Measurements from ENCODE around the gene LRBA.
"Not testable (repeated sequence)": the region's sequence is repeated elsewhere in the genome, so short reads cannot be mapped to it uniquely, and the experiment has no call there.

LRBA gene

DNA sequence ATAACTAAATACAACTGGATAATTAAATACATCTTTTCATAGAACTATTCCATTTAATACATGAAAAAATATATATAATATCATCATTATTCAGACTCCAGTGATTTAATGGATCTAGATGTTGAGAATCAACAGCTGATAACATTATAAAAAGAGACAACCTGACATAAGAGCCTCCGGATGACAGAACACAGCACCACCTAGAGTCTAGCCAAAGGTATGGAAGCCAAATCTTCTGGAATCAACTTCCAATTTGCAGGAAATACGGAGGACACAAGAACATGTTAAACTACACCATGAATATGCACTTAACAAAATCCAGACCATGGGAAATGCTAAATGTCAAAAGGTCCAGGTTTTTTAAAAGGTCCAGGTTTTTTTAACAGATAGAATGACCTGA is 55.0 kb downstream of the LRBA start:
- H3K4me3 ChIP-seq (ENCODE audit: low read depth, low read length): no peak overlapping the region
- in situ Hi-C loops (cut with HindIII; ENCODE audit: low sequenced_read_pairs): no loop called here
- no peak for DNase-seq (ENCODE audit: low read depth)
- peak; percentile 52 for TF ChIP-seq CTCF (IDR thresholded peaks at IDR 0.05; ENCODE audit: low read depth, low read length, missing control alignments)

- in situ Hi-C loops (cut with HindIII; ENCODE audit: low sequenced_read_pairs); DNase-seq (ENCODE audit: low read depth); H3K4me3 ChIP-seq (ENCODE audit: low read depth, low read length): not testable (repeated sequence)
These were observed 57.1 kb downstream of the LRBA start for GRCh38 chr4:150957981-150958380.

DNA sequence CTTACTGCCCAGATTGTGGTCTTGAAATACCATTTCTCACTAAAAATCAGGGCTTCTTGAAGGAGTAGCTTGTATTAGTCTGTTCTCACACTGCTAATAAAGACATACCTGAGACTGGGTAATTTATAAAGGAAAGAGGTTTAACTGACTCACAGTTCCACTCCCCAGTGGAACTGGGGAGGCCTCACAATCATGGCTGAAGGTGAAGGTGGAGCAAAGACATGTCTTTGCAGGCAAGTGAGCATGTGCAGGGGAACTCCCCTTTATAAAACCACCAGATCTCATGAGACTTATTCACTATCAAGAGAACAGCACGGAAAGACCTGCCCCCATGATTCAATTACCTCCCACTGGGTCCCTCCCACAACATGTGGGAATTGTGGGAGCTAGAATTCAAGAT is 58.0 kb downstream of the LRBA start:
- in situ Hi-C loops (cut with HindIII; ENCODE audit: low sequenced_read_pairs); DNase-seq (ENCODE audit: low read depth); H3K4me3 ChIP-seq (ENCODE audit: low read depth, low read length): not testable (repeated sequence)

DNA sequence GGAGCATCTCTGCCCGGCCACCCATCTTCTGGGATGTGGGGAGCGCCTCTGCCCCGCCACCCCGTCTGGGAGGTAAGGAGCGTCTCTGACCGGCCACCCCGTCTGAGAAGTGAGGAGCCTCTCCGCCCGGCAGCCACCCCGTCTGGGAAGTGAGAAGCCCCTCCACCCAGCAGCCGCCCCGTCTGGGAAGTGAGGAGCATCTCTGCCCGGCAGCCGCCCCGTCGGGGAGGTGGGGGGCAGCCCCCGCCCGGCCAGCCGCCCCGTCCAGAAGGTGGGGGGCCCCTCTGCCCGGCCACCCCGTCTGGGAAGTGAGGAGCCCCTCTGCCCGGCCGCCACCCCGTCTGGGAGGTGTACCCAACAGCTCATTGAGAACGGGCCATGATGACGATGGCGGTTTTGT is 61.2 kb downstream of the LRBA start:
- H3K4me3 ChIP-seq (ENCODE audit: low read depth, low read length); in situ Hi-C loops (cut with HindIII; ENCODE audit: low sequenced_read_pairs); DNase-seq (ENCODE audit: low read depth): not testable (repeated sequence)

DNA sequence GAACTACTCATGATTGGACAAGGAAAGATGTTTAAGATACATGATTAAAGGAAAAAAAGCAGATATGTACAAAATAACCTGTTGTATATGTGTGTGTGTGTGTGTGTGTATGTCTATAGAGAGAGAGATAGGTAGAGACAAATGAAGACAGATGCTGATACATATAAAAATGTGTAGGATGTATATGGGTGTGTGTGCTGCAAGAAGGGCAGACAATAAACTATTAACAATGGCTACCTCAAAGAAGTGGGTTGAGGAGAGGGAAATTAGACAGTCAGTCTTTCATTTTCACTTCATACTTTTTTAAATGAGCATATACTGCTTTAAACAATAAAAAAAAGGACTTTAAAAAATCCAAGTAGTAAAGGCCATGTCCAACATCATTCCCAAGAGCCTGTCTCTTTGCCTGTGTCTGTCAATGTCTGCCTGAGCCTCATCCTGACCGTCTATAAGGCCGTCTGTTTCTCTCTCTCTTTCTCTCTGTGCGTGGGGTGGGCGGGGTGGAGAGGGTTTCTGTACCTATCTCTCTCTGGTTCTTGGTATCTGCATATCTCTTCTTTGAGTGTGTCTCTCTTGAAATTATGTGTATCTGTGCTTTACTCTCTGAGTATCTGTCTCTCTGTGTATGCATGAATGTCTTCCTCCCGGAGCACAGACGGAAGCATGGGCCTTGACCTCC is 62.8 kb downstream of the LRBA start:
- no peak for DNase-seq (ENCODE audit: low read depth)
- TF ChIP-seq CTCF (IDR thresholded peaks at IDR 0.05; ENCODE audit: low read depth, low read length, missing control alignments): no peak
- in situ Hi-C loops (cut with HindIII; ENCODE audit: low sequenced_read_pairs): no loop called here
- no peak overlapping the region for H3K4me3 ChIP-seq (ENCODE audit: low read depth, low read length)

DNA sequence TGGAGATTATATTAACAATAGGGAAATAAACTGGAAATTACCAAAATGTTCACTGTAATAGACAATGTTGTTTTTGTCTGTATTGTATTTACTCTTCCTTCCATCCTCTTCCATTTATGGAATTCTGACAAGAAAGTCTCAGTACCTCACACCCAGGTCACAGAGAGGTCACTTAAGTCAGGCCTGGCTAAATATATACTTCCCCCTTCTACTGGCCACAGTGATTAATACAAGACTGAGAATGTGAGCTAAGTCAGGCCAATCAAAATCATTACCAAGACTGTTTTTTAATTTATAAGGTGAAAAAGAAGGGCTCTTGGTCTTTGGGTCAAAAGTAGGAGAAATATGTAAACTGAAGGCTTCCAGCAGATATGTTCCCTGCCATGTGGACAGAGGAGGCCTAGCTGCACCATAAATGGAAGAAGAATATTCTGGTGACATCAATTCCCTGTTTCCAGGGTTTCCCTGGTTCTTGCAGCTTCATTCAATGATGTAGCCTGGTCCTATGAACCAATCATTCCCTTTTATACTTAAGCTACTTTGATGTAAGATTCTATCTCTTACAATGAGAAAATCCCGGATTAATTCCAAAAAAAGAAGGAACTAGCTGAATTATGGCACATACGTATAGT is 64.3 kb downstream of the LRBA start:
- in situ Hi-C loops (cut with HindIII; ENCODE audit: low sequenced_read_pairs): no loop called here
- H3K4me3 ChIP-seq (ENCODE audit: low read depth, low read length): no peak overlapping the region
- DNase-seq (ENCODE audit: low read depth): no peak
- TF ChIP-seq CTCF (IDR thresholded peaks at IDR 0.05; ENCODE audit: low read depth, low read length, missing control alignments): no peak

DNA sequence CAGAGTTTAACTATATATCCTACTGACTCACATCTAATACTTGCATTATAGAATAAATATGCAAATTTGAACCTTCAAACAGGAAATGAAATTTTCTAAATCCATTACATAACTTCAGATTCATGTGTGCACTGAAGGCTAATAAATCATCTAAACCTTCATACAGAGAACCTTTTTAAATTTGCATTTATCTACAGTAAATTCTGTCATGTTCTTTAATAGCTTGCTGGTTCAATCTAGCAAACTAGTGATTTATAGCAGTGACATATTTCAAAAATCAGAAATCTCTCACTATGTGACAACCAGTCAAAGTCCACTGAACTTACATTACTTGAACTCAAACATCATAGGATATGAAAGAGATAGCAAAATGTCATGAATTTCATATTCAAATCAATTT is 65.1 kb downstream of the LRBA start:
- TF ChIP-seq CTCF (IDR thresholded peaks at IDR 0.05; ENCODE audit: low read depth, low read length, missing control alignments): no peak
- in situ Hi-C loops (cut with HindIII; ENCODE audit: low sequenced_read_pairs): no loop called here

DNA sequence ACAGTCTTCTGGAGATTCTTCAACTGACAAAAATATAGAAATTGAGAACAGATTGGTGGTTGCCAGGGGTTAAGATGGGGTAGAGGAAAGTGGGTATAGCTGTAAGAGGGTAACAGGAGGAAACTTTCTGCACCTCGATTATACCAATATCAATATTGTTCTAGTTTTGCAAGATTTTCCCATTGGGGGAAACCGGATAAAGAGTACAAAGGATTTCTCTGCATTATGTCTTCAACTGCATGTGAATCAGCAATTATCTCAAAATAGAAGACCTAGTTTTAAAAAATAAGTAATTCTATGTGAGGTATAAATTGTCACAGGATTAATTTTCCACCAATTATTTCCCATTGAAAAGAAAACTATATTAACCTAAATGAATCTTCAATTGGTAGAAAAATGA is 65.7 kb downstream of the LRBA start:
- no peak for DNase-seq (ENCODE audit: low read depth)
- in situ Hi-C loops (cut with HindIII; ENCODE audit: low sequenced_read_pairs): no loop called here

More for the DNA sequence above, 65.1 kb downstream of the LRBA start:
- H3K4me3 ChIP-seq (ENCODE audit: low read depth, low read length): no peak overlapping the region
- DNase-seq (ENCODE audit: low read depth): no peak

More for the DNA sequence above, 65.7 kb downstream of the LRBA start:
- no peak for TF ChIP-seq CTCF (IDR thresholded peaks at IDR 0.05; ENCODE audit: low read depth, low read length, missing control alignments)
- H3K4me3 ChIP-seq (ENCODE audit: low read depth, low read length): no peak overlapping the region

All from astrocyte of the cerebellum (primary cell).